Loucy (cell line): ENCODE results near the gene SMARCE1.

ENCODE experiments used
- H2AFZ ChIP-seq: fragments of 200-600 bp; sonication (generic); 2 replicates; pipeline ENCODE4 v1.6.0; 2016; ENCODE audit warnings: antibody characterized with exemption, mild to moderate bottlenecking, low read length, moderate library complexity
- H3F3A ChIP-seq: fragments of 200-600 bp; 2 replicates; pipeline ENCODE4 v1.6.0; 2016; ENCODE audit warnings: antibody characterized with exemption, low read depth, mild to moderate bottlenecking
- H3K27me3 ChIP-seq: fragments of 200-600 bp; sonication (generic); 2 replicates; pipeline ENCODE4 v1.6.1; 2014; ENCODE audit warnings: low read length, mild to moderate bottlenecking; ENCODE audit not compliant: insufficient read depth, poor library complexity, severe bottlenecking
- H3K36me3 ChIP-seq: fragments of 200-600 bp; sonication (generic); 2 replicates; pipeline ENCODE4 v1.6.1; 2016; ENCODE audit warnings: low read length; ENCODE audit not compliant: insufficient read depth
- H3K4me1 ChIP-seq: fragments of 200-600 bp; sonication (generic); 2 replicates; pipeline ENCODE4 v1.5.1; 2014; ENCODE audit warnings: low read length, mild to moderate bottlenecking; ENCODE audit not compliant: insufficient read depth, poor library complexity, severe bottlenecking
- H3K4me2 ChIP-seq: fragments of 200-600 bp; sonication (generic); 2 replicates; pipeline ENCODE4 v1.6.0; 2014; ENCODE audit warnings: antibody characterized with exemption, low read length, low read depth, mild to moderate bottlenecking; ENCODE audit not compliant: poor library complexity, severe bottlenecking
- H3K4me3 ChIP-seq: fragments of 200-600 bp; sonication (generic); 2 replicates; pipeline ENCODE4 v1.5.1; 2014; ENCODE audit warnings: low read length, mild to moderate bottlenecking, mixed read lengths; ENCODE audit not compliant: poor library complexity, severe bottlenecking
- H3K79me2 ChIP-seq: fragments of 200-600 bp; sonication (generic); 2 replicates; pipeline ENCODE4 v1.6.1; 2014; ENCODE audit warnings: low read length; ENCODE audit not compliant: insufficient read depth
- H3K9ac ChIP-seq: fragments of 200-600 bp; sonication (generic); 2 replicates; pipeline ENCODE4 v1.6.0; 2014; ENCODE audit warnings: mild to moderate bottlenecking, low read depth, low read length, moderate library complexity; ENCODE audit not compliant: poor library complexity, severe bottlenecking
- H3K9me2 ChIP-seq: fragments of 200-600 bp; sonication (generic); replicated peaks from 2 replicates; pipeline ENCODE4 v1.6.1; 2016; ENCODE audit warnings: low read depth, low read length, mixed read lengths
- H3K9me3 ChIP-seq: fragments of 200-600 bp; sonication (generic); 2 replicates; pipeline ENCODE4 v1.6.1; 2014; ENCODE audit warnings: mild to moderate bottlenecking, antibody characterized with exemption, low read length, low read depth; ENCODE audit not compliant: insufficient read depth
- H4K20me1 ChIP-seq: fragments of 200-600 bp; sonication (generic); 2 replicates; pipeline ENCODE4 v1.6.0; 2014; ENCODE audit warnings: antibody characterized with exemption, low read length, mild to moderate bottlenecking; ENCODE audit not compliant: insufficient read depth, poor library complexity, severe bottlenecking
- EZH2phosphoT487 ChIP-seq: fragments of 200-600 bp; IDR thresholded peaks from 2 replicates; pipeline ENCODE4 v1.6.1; 2018; ENCODE audit warnings: antibody characterized with exemption, mild to moderate bottlenecking, moderate library complexity, borderline replicate concordance
- TF ChIP-seq, protein P1 (sequence below): fragments of 200-600 bp; sonication (generic); conservative IDR thresholded peaks from 2 replicates; pipeline ENCODE4 v1.5.1; 2014; ENCODE audit warnings: mild to moderate bottlenecking, antibody characterized with exemption, low read length

The SMARCE1 gene

GRCh38 chr17:40695874-40696472 lies 48.4 kb upstream of the SMARCE1 start:
- TF ChIP-seq EZH2phosphoT487 = no peak
- TF ChIP-seq, protein P1, sequence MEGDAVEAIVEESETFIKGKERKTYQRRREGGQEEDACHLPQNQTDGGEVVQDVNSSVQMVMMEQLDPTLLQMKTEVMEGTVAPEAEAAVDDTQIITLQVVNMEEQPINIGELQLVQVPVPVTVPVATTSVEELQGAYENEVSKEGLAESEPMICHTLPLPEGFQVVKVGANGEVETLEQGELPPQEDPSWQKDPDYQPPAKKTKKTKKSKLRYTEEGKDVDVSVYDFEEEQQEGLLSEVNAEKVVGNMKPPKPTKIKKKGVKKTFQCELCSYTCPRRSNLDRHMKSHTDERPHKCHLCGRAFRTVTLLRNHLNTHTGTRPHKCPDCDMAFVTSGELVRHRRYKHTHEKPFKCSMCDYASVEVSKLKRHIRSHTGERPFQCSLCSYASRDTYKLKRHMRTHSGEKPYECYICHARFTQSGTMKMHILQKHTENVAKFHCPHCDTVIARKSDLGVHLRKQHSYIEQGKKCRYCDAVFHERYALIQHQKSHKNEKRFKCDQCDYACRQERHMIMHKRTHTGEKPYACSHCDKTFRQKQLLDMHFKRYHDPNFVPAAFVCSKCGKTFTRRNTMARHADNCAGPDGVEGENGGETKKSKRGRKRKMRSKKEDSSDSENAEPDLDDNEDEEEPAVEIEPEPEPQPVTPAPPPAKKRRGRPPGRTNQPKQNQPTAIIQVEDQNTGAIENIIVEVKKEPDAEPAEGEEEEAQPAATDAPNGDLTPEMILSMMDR = no peak
- Histone ChIP-seq H3K27me3 (peaks cover 36% of the 10 kb centered on the region), H4K20me1 (no peaks in the 10 kb centered on the region), H3K4me1 (peaks cover 9% of the 10 kb centered on the region), H3K4me3 (no peak overlapping the region), H3K79me2 (no peaks in the 10 kb centered on the region), H3K9me2 (no peaks in the 10 kb centered on the region), H3K36me3 (no peaks in the 10 kb centered on the region), H3K9ac (no peak overlapping the region), H3F3A (no peaks in the 10 kb centered on the region), H3K4me2 (no peak overlapping the region), H2AFZ (no peak overlapping the region), H3K9me3 (no peaks in the 10 kb centered on the region)

DNA sequence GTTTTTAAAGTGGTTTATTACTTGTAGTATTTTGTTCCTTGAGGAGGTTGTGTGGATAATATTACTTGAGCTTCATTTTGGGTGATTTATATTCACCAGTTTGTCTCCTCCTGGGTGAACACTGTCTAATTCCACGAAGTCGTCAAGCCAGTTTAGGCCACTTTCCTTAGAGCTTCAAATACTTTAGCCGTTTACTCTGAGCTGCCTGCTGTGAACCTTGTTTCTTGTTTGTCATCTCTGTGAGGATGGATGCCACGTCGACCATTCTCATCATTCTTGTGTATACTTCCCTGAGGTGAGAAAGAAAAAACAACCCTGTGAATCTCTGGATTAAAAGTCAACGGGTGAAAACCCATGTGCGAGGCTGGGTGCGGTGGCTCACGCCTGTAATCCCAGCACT lies 47.0 kb upstream of the SMARCE1 start:
- Histone ChIP-seq H3K79me2 (no peaks in the 10 kb centered on the region), H3F3A (no peaks in the 10 kb centered on the region), H3K9me2 (no peaks in the 10 kb centered on the region), H3K4me2 (no peak overlapping the region), H3K4me1 (peaks cover 9% of the 10 kb centered on the region), H4K20me1 (no peaks in the 10 kb centered on the region), H3K9me3 (no peaks in the 10 kb centered on the region), H3K4me3 (no peak overlapping the region), H3K27me3 (peaks cover 36% of the 10 kb centered on the region), H2AFZ (no peak overlapping the region), H3K36me3 (no peaks in the 10 kb centered on the region), H3K9ac (no peak overlapping the region)
- TF ChIP-seq EZH2phosphoT487 = no peak
- TF ChIP-seq, protein P1 = no peak

DNA sequence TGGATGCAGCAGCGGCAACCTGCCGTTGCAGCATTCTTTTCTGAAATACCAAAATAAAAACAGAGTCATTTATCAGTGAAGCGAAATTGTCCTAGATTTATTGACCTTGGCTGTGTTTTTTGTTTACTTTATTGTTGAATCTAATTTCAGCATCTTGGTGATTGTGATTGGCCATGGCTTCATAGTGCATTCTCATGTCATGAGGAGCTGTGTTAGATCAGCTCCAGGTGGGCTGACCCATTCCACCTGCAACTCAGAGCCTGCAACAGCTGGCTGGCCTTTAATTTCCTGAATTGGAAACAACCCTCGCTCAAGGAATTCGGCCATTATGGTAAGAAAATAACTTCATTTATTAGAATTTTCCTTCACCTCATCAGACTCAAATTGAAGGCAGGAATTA lies 39.5 kb upstream of the SMARCE1 start:
- Histone ChIP-seq H3F3A (no peaks in the 10 kb centered on the region), H4K20me1 (no peaks in the 10 kb centered on the region), H3K27me3 (no peaks in the 10 kb centered on the region), H3K9ac (no peak overlapping the region), H3K4me3 (no peak overlapping the region), H3K4me1 (no peaks in the 10 kb centered on the region), H3K4me2 (no peak overlapping the region), H2AFZ (no peak overlapping the region), H3K36me3 (no peaks in the 10 kb centered on the region), H3K9me3 (no peaks in the 10 kb centered on the region), H3K9me2 (no peaks in the 10 kb centered on the region), H3K79me2 (no peaks in the 10 kb centered on the region)
- TF ChIP-seq, protein P1 = no peak
- no peak for TF ChIP-seq EZH2phosphoT487
